A549 (cell line): ENCODE measurements around the gene ZNRF2. TPM values are rescaled to one million over a fixed set of nuclear protein-coding genes. Genes with fewer than 3 reads are reported as not detected.

Experiments
- ATAC-seq, 2 experiments: fragments of 200-7000 bp in 1 of 2; fragments of >200 bp in 1 of 2; cut with Nextera tagmentation in 1 of 2; cut with Tn5 transposase in 1 of 2; 3 replicates each; pipeline versions ENCODE4 v1.8.0 to v1.9.1; 2018 to 2020; ENCODE audit warnings: mild to moderate bottlenecking in 1 of 2, moderate library complexity in 1 of 2
- CTCF ChIA-PET: fragments of 300-600 bp; sonication (Branson Sonifier 250); formaldehyde crosslinking; extraction: SDS; loops from one replicate; lab custom pipeline; 2021; ENCODE audit warnings: antibody characterized with exemption, inconsistent platforms; lab: Yijun Ruan, JAX
- POLR2A ChIA-PET: fragments of 350-600 bp; formaldehyde crosslinking; extraction: SDS; loops from one replicate; lab custom pipeline; 2021; ENCODE audit warnings: antibody characterized with exemption, inconsistent platforms; lab: Yijun Ruan, JAX
- DNase-seq, 2 experiments: peaks; one replicate each; pipeline versions ENCODE4 v3.0.0 to v3.0.0-alpha.2; 2011 to 2016; ENCODE audit warnings: low read depth in 1 of 2, low spot score in 1 of 2
- FAIRE-seq: peaks from 2 replicates; lab custom pipeline; 2011; peaks lifted over from hg19 to GRCh38; lab: Jason Lieb, UNC
- H3K27ac ChIP-seq, 2 experiments: fragments of >200 bp; sonication (Bioruptor Twin); formaldehyde crosslinking; 3 replicates each; pipeline ENCODE4 v1.5.1; 2016 to 2017
- H3K4me1 ChIP-seq: fragments of >200 bp; sonication (Bioruptor Twin); formaldehyde crosslinking; 3 replicates; pipeline ENCODE4 v1.6.1; 2016
- H3K4me2 ChIP-seq: fragments of >200 bp; sonication (Bioruptor Twin); formaldehyde crosslinking; 3 replicates; pipeline ENCODE4 v1.6.1; 2016
- H3K4me3 ChIP-seq: fragments of >200 bp; sonication (Bioruptor Twin); formaldehyde crosslinking; 3 replicates; pipeline ENCODE4 v1.5.1; 2016
- H3K9me3 ChIP-seq: fragments of >200 bp; sonication (Bioruptor Twin); formaldehyde crosslinking; 3 replicates; pipeline ENCODE4 v1.6.1; 2016
- BHLHE40 ChIP-seq: IDR thresholded peaks from 2 replicates; pipeline ENCODE4 v1.6.1; 2012; ENCODE audit warnings: low read depth, low read length, inconsistent platforms
- CBX8 ChIP-seq: fragments of 200-600 bp; sonication (generic); IDR thresholded peaks from 2 replicates; pipeline ENCODE4 v1.6.1; 2016
- EP300 ChIP-seq, 2 experiments: fragments of >200 bp; sonication (Bioruptor Twin); formaldehyde crosslinking; IDR thresholded peaks; 2 replicates in 1 of 2; 3 replicates in 1 of 2; pipeline ENCODE4 v1.6.1; 2016 to 2017
- FOXS1 ChIP-seq: fragments of 250-450 bp; sonication (Bioruptor Pico); IDR thresholded peaks from 2 replicates; pipeline ENCODE4 v1.5.0; 2020; ENCODE audit warnings: mild to moderate bottlenecking, moderate library complexity
- HDAC2 ChIP-seq: fragments of 200-600 bp; sonication (generic); IDR thresholded peaks from 2 replicates; pipeline ENCODE4 v1.6.1; 2016
- HOXA7 ChIP-seq: fragments of 250-450 bp; sonication (Bioruptor Pico); IDR thresholded peaks from 2 replicates; pipeline ENCODE4 v1.5.0; 2020; ENCODE audit warnings: mild to moderate bottlenecking, moderate library complexity
- HOXB5 ChIP-seq: fragments of 250-450 bp; sonication (Bioruptor Pico); IDR thresholded peaks from 2 replicates; pipeline ENCODE4 v1.5.0; 2020; ENCODE audit warnings: mild to moderate bottlenecking, moderate library complexity
- JUNB ChIP-seq: fragments of >200 bp; sonication (Bioruptor Twin); formaldehyde crosslinking; IDR thresholded peaks from 2 replicates; pipeline ENCODE4 v1.6.1; 2016
- KDM5A ChIP-seq: fragments of 200-600 bp; sonication (generic); IDR thresholded peaks from 2 replicates; pipeline ENCODE4 v1.6.1; 2016; ENCODE audit warnings: antibody characterized with exemption, mild to moderate bottlenecking
- MAZ ChIP-seq: fragments of 150-350 bp; IDR thresholded peaks from 2 replicates; pipeline ENCODE4 v1.6.1; 2014; ENCODE audit warnings: antibody characterized with exemption, low read depth, low read length, borderline replicate concordance
- MYC ChIP-seq: IDR thresholded peaks from 2 replicates; pipeline ENCODE4 v1.6.1; 2012; ENCODE audit warnings: mild to moderate bottlenecking, inconsistent platforms, low read length, improper control_type of control experiment, borderline replicate concordance
- NR3C1 ChIP-seq: fragments of >200 bp; sonication (Bioruptor Twin); formaldehyde crosslinking; IDR thresholded peaks from 3 replicates; pipeline ENCODE4 v1.6.1; 2017
- PHF8 ChIP-seq: fragments of 200-600 bp; sonication (generic); IDR thresholded peaks from 2 replicates; pipeline ENCODE4 v1.6.1; 2016; ENCODE audit warnings: low read depth, mild to moderate bottlenecking, antibody characterized with exemption, moderate library complexity, borderline replicate concordance
- POLR2AphosphoS2 ChIP-seq: conservative IDR thresholded peaks from 2 replicates; pipeline ENCODE4 v1.6.1; 2012; ENCODE audit warnings: low read length, improper control_type of control experiment, inconsistent platforms
- RARB ChIP-seq: fragments of 250-450 bp; sonication (Bioruptor Pico); IDR thresholded peaks from 2 replicates; pipeline ENCODE4 v1.8.0; 2021; ENCODE audit warnings: mild to moderate bottlenecking, moderate library complexity
- SMC3 ChIP-seq: fragments of >200 bp; sonication (Bioruptor Twin); formaldehyde crosslinking; IDR thresholded peaks from 3 replicates; pipeline ENCODE4 v1.6.1; 2018; ENCODE audit warnings: inconsistent platforms
- SREBF2 ChIP-seq: fragments of 450-650 bp; IDR thresholded peaks from 2 replicates; pipeline ENCODE4 v1.6.1; 2014; ENCODE audit warnings: mild to moderate bottlenecking, moderate library complexity
- TP53 ChIP-seq: fragments of 250-450 bp; sonication (Bioruptor Pico); IDR thresholded peaks from 2 replicates; pipeline ENCODE4 v1.5.0; 2021; ENCODE audit warnings: mild to moderate bottlenecking, moderate library complexity
- ZC3H11A ChIP-seq: fragments of 450-650 bp; IDR thresholded peaks from 2 replicates; pipeline ENCODE4 v1.6.1; 2014; ENCODE audit warnings: antibody characterized with exemption, mild to moderate bottlenecking
- ZSCAN20 ChIP-seq: fragments of 250-450 bp; sonication (Bioruptor Pico); IDR thresholded peaks from 2 replicates; pipeline ENCODE4 v1.8.0; 2022; ENCODE audit warnings: mild to moderate bottlenecking, moderate library complexity
- WGBS: methylation state at CpG from one replicate; pipeline ENCODE4 v1.1.6; 2017; ENCODE audit errors: missing lambda C conversion rate; 5-methylcytosine and 5-hydroxymethylcytosine counted together
- polyA plus RNA-seq, 4 experiments: library from polyadenylated mRNA; depleted of rRNA in 3 of 4; stranded (reverse); fragments of >200 nt; fragmentation: RNase III in 1 of 4; extraction: RNeasy Plus Mini Kit Qiagen cat#74134 plus additional on column Dnase treatment in 1 of 4; gene quantifications; 2 replicates in 3 of 4; 3 replicates in 1 of 4; pipeline ENCODE4 v1.2.3, GENCODE V29; 2011 to 2017
- TF ChIP-seq, protein P1 (sequence below): fragments of 250-450 bp; sonication (Bioruptor Pico); IDR thresholded peaks from 2 replicates; pipeline ENCODE4 v1.5.0; 2021; ENCODE audit warnings: mild to moderate bottlenecking, moderate library complexity, borderline replicate concordance
- TF ChIP-seq, protein P2 (sequence below): IDR thresholded peaks from 2 replicates; pipeline ENCODE4 v1.6.1; 2012
- TF ChIP-seq, protein P3 (sequence below): fragments of >200 bp; sonication (Bioruptor Twin); formaldehyde crosslinking; IDR thresholded peaks from 2 replicates; pipeline ENCODE4 v1.6.1; 2016
- TF ChIP-seq, protein P4 (sequence below): fragments of >200 bp; sonication (Bioruptor Twin); formaldehyde crosslinking; IDR thresholded peaks from 3 replicates; pipeline ENCODE4 v1.5.1; 2016
- TF ChIP-seq, protein P5 (sequence below): IDR thresholded peaks from 2 replicates; pipeline ENCODE4 v1.6.1; 2012; ENCODE audit warnings: low read depth, borderline replicate concordance

ZNRF2 gene
- polyA plus RNA-seq, 2 of the 4 experiments (the other 2 are of a cell fraction), result 5.9 to 11.4 TPM

DNA sequence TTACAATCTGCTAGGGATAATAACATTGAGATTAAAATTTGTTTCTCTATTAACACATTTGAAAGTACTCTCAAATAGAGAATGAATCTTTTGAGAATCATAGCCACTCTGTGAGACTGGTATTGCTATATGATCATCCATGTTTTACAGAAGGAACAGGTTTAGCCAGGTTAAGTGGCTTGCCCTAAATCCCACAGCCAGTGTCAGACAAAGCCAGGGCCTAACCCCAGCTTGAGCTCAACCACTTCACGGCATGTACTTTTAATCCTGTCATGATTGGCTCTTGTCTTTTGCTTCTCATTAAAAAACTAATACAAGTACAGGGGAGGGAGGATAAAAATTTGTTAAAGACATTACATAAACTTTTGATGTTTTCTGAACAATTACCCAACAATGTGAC, 3.8 kb upstream of the ZNRF2 start:
- no peak overlapping the region for H3K4me3 ChIP-seq
- H3K4me1 ChIP-seq, result peaks cover 4% of the 10 kb centered on the region; the same call in 2 of the 3 replicates
- TF ChIP-seq, protein P1, sequence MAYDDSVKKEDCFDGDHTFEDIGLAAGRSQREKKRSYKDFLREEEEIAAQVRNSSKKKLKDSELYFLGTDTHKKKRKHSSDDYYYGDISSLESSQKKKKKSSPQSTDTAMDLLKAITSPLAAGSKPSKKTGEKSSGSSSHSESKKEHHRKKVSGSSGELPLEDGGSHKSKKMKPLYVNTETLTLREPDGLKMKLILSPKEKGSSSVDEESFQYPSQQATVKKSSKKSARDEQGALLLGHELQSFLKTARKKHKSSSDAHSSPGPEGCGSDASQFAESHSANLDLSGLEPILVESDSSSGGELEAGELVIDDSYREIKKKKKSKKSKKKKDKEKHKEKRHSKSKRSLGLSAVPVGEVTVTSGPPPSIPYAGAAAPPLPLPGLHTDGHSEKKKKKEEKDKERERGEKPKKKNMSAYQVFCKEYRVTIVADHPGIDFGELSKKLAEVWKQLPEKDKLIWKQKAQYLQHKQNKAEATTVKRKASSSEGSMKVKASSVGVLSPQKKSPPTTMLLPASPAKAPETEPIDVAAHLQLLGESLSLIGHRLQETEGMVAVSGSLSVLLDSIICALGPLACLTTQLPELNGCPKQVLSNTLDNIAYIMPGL (CRISPR knock-in tag), result no peak
- TF ChIP-seq RARB, result no peak
- TF ChIP-seq CBX8, result no peak
- no peak for FAIRE-seq
- DNase-seq, result no peak
- no peak for ATAC-seq
- ChIA-PET CTCF (interaction anchor here (1.0 kb wide), 1 partner anchor 269 kb away, joined by 3 read pairs; no protein-coding TSS in a partner anchor), POLR2A (no interaction called here)
- H3K4me2 ChIP-seq, result no peak overlapping the region
- no peak overlapping the region for H3K27ac ChIP-seq
- H3K9me3 ChIP-seq, result no peaks in the 10 kb centered on the region
- 91% methylated on average over 1 of the region's 1 CpG for WGBS

DNA sequence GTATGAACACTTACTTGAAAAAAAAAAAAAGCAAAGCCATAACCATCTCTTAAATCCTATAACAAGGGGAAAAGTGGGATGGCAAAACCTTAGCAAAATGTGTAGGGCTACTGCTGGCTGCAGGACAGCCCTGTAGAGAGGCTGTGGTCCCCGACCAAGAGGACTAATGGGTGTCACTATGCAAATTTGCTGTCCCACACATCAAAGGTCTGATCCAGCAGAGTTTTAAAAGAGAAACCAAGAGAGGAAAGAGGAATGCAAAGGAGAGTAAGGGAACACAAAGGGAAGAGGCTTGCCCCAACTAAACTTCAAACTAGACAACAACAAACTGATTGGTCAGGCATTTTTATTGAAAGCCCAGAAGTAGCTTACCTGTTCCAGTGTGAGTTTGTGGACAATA, 3.1 kb upstream of the ZNRF2 start:
- Histone ChIP-seq H3K4me2 (no peak overlapping the region), H3K9me3 (no peaks in the 10 kb centered on the region), H3K27ac (no peak overlapping the region), H3K4me1 (peaks cover 4% of the 10 kb centered on the region; the same call in 2 of the 3 replicates), H3K4me3 (no peak overlapping the region)
- FAIRE-seq (no peak), DNase-seq (no peak), ATAC-seq (no peak)
- TF ChIP-seq MYC, result no peak
- TF ChIP-seq ZSCAN20 (CRISPR knock-in tag), result no peak
- no peak for TF ChIP-seq HOXA7 (CRISPR knock-in tag)
- no peak for TF ChIP-seq JUNB
- TF ChIP-seq, protein P2, sequence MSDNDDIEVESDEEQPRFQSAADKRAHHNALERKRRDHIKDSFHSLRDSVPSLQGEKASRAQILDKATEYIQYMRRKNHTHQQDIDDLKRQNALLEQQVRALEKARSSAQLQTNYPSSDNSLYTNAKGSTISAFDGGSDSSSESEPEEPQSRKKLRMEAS, result no peak
- no peak for TF ChIP-seq POLR2AphosphoS2
- no peak for TF ChIP-seq TP53 (CRISPR knock-in tag)
- no peak for TF ChIP-seq SREBF2
- TF ChIP-seq, protein P3, sequence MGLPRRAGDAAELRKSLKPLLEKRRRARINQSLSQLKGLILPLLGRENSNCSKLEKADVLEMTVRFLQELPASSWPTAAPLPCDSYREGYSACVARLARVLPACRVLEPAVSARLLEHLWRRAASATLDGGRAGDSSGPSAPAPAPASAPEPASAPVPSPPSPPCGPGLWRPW, result no peak
- TF ChIP-seq MAZ, result no peak
- TF ChIP-seq, protein P4, sequence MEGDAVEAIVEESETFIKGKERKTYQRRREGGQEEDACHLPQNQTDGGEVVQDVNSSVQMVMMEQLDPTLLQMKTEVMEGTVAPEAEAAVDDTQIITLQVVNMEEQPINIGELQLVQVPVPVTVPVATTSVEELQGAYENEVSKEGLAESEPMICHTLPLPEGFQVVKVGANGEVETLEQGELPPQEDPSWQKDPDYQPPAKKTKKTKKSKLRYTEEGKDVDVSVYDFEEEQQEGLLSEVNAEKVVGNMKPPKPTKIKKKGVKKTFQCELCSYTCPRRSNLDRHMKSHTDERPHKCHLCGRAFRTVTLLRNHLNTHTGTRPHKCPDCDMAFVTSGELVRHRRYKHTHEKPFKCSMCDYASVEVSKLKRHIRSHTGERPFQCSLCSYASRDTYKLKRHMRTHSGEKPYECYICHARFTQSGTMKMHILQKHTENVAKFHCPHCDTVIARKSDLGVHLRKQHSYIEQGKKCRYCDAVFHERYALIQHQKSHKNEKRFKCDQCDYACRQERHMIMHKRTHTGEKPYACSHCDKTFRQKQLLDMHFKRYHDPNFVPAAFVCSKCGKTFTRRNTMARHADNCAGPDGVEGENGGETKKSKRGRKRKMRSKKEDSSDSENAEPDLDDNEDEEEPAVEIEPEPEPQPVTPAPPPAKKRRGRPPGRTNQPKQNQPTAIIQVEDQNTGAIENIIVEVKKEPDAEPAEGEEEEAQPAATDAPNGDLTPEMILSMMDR, result no peak
- TF ChIP-seq, protein P5, sequence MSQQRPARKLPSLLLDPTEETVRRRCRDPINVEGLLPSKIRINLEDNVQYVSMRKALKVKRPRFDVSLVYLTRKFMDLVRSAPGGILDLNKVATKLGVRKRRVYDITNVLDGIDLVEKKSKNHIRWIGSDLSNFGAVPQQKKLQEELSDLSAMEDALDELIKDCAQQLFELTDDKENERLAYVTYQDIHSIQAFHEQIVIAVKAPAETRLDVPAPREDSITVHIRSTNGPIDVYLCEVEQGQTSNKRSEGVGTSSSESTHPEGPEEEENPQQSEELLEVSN, result no peak
- no peak for TF ChIP-seq ZC3H11A
- TF ChIP-seq PHF8, result no peak
- no peak for TF ChIP-seq HDAC2
- 48% methylated on average over 1 of the region's 1 CpG for WGBS
- ChIA-PET CTCF (interaction anchor here (1.0 to 1.5 kb wide), 2 partner anchors 10 to 132 kb away, joined by 3 to 4 read pairs; no protein-coding TSS in a partner anchor), POLR2A (no interaction called here)

DNA sequence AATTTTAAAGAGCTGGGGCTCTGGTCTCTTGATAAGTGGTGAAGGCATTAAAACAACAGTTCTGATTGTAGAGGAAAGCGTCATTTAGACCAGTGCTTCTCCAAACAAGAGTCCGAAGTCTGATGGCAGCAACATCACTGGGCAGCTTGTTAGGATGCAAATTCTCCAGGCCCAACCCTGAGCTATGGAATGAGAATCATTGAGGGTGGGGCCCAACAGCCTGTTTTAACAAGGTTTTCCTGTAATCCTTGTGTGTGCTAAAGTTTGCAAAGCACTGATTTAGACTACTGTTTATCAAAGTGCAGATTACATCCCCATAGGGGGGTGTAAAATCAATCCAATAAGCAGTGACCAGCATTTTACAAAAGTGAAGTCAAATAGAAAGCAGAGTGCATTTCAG, 2.6 kb upstream of the ZNRF2 start:
- ChIA-PET POLR2A (no interaction called here), CTCF (interaction anchor here (1.0 to 1.5 kb wide), 2 partner anchors 10 to 132 kb away, joined by 3 to 4 read pairs; no protein-coding TSS in a partner anchor)
- no peak for FAIRE-seq
- no peak for TF ChIP-seq JUNB
- no peak for TF ChIP-seq HOXA7 (CRISPR knock-in tag)
- no peak for TF ChIP-seq BHLHE40
- TF ChIP-seq, protein P5, result no peak
- TF ChIP-seq FOXS1 (CRISPR knock-in tag), result no peak
- TF ChIP-seq KDM5A, result no peak
- TF ChIP-seq, protein P3, result no peak
- TF ChIP-seq MYC, result no peak
- no peak for TF ChIP-seq SREBF2
- no peak for TF ChIP-seq HOXB5 (CRISPR knock-in tag)
- no peak for TF ChIP-seq SMC3
- no peak for TF ChIP-seq EP300 (IDR thresholded peaks at IDR 0.05)
- no peak for TF ChIP-seq NR3C1
- H3K27ac ChIP-seq, result no peak overlapping the region
- H3K4me1 ChIP-seq, result peaks cover 7% of the 10 kb centered on the region
- H3K9me3 ChIP-seq, result no peaks in the 10 kb centered on the region
- H3K4me2 ChIP-seq, result no peak overlapping the region
- no peak overlapping the region for H3K4me3 ChIP-seq
- DNase-seq, result no peak
- WGBS, result 81% methylated on average over 2 of the region's 2 CpGs
- no peak for ATAC-seq
